Medulla oblongata (tissue), 1 donor: Measurements from ENCODE around the gene PARD3B.

Source experiments
- DNase-seq: peaks from one replicate; pipeline ENCODE4 v3.0.0-alpha.2; 2015; ENCODE audit errors: extremely low spot score

Gene PARD3B

DNA sequence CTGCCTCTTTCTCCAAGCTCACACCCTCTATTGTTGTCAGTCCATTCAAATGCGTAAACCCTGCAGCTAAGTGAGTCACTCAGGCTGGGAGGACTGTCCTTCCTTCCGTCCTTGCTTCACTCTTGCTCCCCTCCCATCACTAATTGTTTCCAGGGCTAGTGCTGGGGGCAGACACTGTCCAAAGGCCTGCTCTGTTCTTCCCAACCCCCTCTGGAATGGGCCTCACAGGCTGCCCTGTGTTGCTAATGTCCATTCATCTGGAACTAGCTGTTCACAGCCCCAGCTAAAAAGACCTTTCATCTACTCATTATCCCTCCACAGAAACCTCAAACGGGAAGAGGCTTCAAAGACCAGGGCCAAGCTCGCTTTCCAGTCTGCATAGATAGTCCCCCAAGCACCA, 1105.2 kb downstream of the PARD3B start:
- peak; percentile 3 for DNase-seq

DNA sequence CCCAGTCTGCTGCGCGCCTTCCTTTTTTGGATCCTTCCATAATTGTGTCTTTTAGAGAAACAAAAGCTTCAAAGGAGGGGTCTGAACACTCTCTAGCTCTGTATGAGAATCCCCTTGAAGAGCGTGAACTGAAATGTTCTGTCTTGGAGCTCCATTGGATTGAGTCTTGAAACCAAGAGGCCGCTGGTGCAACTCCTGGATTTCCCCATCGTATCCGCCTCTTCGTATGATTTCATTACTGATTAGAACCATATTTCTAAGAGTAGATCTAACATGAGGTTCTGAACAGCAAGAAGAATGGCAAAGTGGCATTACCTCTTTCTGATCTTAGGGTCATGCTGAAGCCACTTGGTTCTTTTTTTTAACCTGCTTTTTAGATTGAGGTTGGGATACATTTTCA, 1105.7 kb downstream of the PARD3B start:
- DNase-seq: no peak

DNA sequence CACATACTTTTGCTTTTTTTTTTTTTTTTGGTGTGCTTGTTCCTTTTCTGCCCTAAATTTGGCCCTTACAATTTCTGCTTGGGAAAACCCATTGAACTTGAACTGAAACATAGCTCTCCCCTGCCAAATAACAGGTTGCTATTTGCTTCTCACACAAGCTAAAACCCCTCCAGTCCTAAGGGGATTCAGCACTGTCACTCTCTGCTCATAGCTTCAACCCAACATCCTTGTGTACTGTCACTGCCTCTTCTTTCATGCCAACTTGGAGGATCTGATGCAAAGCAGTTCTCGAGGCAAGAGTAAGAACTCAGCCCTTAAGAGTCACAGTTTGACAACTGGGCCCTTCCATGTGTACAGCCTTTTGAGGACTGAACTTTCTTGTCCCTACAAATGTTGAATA, 1106.4 kb downstream of the PARD3B start:
- no peak for DNase-seq

DNA sequence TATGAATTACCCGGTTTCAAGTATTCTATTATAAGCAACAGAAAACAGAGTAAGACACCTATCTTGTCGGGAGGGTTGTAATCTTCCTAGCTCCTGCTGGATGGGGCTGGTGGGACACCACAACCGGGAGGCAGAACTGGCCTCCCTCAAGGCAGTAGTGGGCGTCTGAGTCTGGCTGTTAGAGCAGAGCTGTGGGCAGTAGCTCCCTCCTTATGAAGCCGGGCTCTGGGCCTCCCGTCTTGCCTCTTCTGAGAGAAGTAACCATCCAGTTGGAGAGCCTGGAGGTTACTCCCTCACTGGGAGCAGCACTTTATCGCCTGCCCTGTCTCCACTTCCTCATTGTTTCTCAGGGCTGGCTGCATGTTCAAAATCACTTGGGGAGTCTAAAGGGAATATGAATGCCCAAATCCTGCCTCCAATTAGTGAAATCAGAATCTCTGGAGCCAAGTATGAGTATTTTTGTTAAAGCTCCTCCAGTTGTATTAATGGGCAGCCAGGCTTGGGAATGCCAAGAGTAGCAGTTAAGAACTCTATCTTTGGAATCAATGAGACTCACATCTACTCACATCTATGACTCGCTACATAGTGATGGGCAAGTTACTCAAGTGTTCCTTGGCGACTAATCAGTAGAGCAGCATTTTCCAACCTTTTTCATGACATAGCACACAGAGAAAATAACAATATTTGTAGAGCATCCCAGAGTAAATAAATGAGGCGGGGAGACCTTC, 1109.8 kb downstream of the PARD3B start:
- DNase-seq: no peak

DNA sequence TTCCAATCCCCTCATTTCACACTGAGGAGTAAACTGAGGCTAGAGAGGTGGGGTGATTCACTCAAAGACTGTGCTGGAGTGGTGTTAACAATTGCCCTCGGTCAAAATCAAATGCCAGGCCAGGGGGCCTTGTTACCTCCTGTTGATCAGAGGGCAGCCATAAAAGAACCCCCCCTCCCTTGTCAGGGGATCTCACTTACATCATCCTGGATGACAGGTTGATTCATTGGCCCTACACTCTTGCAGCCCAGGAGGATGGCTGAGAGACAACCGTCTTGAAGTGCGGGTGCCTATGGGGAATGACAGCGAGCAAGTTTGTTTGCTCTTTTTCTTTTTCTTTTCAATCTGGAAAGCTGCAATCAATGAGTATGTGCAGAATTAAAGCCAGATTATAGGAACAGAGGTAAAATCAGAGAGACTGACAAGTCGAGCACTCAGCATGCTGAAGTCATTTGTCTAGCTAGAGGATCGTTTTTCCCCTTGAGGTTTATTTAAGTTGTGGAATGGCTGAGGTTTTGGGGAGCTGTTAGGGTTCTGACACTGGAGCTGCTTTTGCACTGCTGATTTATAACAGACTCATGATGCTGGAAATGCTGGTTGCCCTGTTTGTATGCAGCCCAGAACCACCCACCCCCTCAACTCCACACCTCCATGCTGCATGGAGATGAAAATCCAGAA, 1110.6 kb downstream of the PARD3B start:
- no peak for DNase-seq

DNA sequence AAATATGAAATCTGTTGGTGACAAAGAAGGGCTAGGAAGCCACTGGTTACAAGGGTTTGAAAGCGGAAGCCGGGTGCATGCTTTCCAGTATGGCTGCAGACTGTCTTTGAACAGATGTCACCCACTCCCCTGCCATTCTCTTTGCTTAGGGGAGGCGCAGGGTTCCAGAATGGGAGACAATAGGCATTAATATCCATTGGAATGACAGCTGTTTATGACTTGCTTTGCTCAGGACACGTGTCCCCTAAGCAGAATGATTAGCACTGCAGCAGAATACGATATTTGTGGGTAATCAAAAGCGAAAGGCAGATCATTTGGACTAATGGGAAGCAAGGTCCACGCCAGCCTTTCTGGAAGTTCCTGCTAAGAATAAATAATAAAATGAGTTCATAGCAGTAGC, 1111.2 kb downstream of the PARD3B start:
- no peak for DNase-seq

DNA sequence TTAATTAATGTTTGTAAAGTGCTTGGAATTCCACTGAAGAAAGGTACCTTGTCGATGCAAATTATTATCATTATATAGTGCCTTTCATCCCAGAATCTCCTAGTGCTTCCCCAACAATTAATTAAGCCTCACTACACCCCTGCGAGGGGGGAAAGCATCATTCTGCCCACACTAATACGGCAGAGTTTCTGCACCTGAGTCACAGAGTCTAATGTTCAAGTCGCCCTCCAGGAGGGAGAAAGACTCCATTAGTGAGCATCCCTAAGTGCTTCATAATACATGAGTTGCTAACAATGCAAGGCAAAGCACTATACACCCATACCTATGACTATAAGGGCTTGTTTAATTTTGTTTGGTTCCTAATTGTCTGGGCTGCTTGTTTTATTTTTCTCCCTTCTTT, 1111.7 kb downstream of the PARD3B start:
- DNase-seq: no peak

DNA sequence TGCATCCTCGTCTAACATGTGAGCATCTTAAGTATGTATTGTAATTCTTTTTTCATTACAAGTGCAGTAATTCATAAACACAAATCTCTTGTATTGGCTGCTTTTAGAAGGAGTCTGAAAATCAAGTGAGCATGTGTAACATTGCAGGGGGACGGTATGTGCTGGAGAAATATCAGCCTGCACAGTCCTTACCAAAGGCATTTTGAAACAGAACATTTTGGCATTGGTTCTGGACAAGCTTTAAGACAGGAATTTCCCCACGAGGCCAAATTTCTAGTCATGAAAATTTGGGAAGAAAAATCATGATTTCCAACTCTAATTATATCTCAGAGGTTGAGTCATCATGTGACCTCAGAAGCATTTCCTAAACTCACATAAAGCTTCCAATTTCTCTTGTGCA, 1112.3 kb downstream of the PARD3B start:
- DNase-seq: no peak

DNA sequence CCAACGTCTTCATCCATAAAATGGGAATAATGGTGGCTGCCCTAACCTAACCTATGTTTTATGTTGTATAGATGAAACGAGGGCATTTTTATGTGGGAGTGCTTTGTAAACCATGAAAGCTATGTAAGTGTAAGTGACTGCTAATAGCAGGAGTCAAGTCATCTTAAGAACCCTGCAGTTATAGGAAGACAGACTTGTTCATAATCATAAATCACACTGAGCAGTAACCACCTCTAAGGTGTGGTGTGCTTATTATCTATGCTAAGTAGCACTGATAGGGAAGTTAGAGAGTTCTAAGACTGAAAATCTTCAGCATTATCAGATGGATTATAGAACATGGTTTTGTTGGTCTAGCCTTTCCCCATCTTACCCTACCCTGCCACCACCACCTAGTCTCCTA, 1112.8 kb downstream of the PARD3B start:
- no peak for DNase-seq

DNA sequence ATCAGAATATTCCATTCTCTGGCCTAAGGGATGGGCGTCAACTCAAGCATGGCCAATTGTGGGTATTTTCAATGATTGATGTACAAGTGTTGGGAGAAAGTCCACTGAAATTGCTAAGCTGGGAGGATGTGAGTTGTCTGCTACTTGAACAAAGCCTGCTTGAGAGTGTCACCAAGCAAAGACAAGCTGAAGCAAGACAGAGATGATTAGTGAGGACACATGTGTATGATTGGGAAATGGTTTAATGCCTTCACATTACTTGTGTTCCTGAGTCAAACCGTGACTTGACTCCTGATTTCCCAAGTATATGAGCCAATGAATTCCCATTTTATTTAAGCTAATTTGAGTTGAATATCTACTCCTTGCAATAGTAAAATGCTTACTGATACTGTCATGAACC, 1113.3 kb downstream of the PARD3B start:
- no peak for DNase-seq

DNA sequence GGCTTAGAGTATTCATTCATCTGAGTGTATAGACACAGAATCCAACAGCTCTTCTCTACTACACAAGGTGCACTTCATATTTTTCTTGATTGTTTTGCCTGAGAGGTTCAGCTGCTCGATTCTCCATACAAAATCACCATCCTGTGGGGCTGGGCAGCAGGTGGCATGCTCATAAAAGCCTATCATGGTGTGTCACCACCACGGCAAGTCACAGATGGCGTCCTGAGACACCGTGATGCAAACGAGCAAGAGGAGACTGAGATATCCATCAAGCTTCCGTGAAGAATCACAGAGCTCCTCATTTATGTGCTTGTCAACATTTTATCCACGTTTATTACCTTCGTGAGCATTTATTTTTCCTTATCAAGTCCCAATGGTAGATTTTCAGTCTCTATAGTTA, 1114.6 kb downstream of the PARD3B start:
- no peak for DNase-seq

DNA sequence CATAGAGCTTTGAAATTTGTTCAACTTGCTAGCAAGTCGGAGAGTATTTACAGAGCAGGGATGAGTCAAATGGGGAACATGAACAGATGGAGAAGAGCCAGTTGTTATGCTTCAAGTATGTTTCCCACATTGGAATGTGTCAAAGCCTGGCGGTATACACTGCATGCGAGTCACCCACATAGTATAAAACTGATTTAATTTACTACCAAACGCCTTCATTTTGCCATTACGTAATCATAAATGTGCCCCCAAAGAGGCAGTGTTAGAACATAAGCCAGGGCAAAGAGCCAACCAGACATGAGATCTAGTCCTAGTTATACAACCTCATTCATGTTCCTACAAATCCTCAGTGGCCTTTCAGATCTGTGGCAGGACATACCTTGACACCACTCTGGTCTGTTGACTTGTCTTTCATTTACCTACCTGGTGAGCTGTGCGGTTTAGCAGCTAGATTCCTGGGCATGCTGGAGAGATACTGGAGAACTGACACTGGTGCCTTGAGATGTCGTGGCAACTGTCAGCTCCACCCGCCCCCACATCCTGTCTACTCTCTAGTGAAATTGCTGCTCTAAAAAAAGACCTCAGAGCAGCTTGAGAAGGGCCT, 1115.3 kb downstream of the PARD3B start:
- DNase-seq: no peak

DNA sequence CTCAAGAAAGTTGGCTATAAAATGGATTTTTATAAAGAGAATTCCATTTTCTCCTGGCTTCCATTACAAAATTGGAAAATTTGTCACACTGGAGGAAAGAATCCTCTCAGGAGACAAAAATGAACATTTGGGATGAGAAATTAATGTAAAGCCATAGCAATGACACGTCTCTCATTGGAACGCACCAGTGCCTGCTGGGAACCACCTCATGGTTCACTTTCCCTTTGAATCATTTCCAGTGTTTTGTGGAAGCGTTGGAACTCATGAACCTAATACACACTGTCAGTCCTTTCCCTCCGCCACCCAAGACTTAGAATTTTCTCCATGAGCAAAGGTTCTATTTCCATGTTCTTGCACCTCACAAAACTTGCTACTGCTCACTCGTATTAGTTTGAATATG, 1116.0 kb downstream of the PARD3B start:
- no peak for DNase-seq

DNA sequence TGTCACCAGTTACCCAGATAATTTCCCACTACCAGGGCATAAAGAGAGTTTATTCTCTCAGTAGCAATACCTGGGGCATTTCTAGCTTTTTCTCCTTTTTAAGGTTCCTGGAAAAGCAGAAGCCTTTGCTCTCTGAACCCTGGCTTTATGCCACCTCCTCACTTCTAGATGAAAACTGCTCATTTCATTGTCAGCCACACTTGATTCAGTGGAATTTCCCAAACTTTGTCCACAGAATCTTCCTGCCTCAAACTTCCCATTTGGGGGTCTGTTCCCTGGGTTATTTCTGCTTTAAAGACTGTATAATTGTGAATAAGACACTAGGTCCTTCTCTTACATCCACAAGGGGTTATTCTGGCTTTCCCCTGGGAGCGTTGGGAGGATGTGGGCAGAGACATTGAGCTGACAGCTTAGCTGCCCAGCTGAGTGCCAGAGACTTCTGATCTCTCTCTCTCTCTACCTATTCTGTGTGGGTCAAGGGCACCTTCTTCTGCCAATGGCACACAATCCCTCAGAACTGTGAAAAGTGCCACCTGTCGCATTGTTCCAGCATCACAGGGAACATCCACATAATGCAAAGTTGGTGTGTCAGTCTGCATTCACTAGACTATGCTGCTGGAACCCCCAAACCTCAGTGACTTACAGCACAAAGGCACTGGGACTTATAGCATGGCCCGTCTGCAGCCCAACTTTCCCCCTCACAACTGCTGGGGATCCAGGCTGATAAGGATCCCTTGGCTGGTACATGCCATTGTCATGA, 1117.1 kb downstream of the PARD3B start:
- no peak for DNase-seq

DNA sequence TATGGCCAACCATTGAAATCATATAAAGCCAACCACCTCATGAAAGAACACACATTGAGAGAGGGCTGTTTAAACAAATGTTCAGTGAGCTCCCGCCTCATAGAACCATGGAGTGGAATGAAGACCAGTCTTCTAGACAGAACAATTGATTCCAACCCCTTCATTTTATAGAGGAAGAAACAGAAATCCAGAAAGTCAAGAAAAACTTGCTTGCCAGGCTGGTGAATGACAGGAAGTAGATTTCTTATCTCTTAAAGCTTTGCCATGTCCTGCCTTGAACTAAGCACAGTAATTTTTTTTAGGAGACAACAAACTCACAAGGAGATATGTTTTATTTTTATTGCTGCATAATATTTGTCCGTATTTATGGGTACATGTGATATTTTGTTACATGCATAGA, 1120.5 kb downstream of the PARD3B start:
- no peak for DNase-seq
